Body of pancreas (tissue), 4 donors: ENCODE data around the gene COL4A2. TPM values are rescaled to one million over a fixed set of nuclear protein-coding genes. Genes with fewer than 3 reads are reported as not detected.

Experiments used
- ATAC-seq: fragments of 150-250 bp; one replicate; pipeline ENCODE4 v1.9.1; 2016
- DNase-seq, 4 donors: peaks; one replicate each; pipeline ENCODE4 v3.0.0-alpha.2; 2019
- H3K27ac ChIP-seq, 4 donors: fragments of 200-600 bp; sonication (generic); 1 replicate in 3 of 4; 2 replicates in 1 of 4; pipeline versions ENCODE4 v1.5.1 to v1.6.1; 2016 to 2019; ENCODE audit warnings: mild to moderate bottlenecking in 1 of 4, mixed read lengths in 1 of 4, moderate library complexity in 1 of 4
- H3K27me3 ChIP-seq, 2 donors: fragments of 200-600 bp; sonication (generic); one replicate each; pipeline ENCODE4 v1.6.0; 2016; ENCODE audit warnings: mild to moderate bottlenecking in 1 of 2
- H3K36me3 ChIP-seq, 2 donors: fragments of 200-600 bp; sonication (generic); replicated peaks in 1 of 2; 2 replicates each; pipeline ENCODE4 v1.5.1; 2016; ENCODE audit warnings: low read depth in 2 of 2; ENCODE audit not compliant: insufficient read depth in 1 of 2
- H3K4me1 ChIP-seq: fragments of 200-600 bp; sonication (generic); one replicate; pipeline ENCODE4 v1.6.0; 2016
- H3K4me3 ChIP-seq, 2 donors: fragments of 200-600 bp; sonication (generic); 1 replicate in 1 of 2; 2 replicates in 1 of 2; pipeline ENCODE4 v1.5.1; 2016 to 2019
- H3K9me3 ChIP-seq, 3 donors: fragments of 200-600 bp; sonication (generic); 1 replicate in 2 of 3; 2 replicates in 1 of 3; pipeline ENCODE4 v1.5.1; 2016
- CTCF ChIP-seq, 7 experiments: fragments of 450-650 bp in 4 of 7; fragments of 200-600 bp in 3 of 7; sonication (generic) in 3 of 7; IDR thresholded peaks; one replicate each; pipeline ENCODE4 v1.5.1; 2016 to 2019; ENCODE audit warnings: antibody characterized with exemption in 7 of 7
- POLR2A ChIP-seq, 3 donors: fragments of 450-650 bp; IDR thresholded peaks; one replicate each; pipeline ENCODE4 v1.6.1; 2016; ENCODE audit warnings: antibody characterized with exemption in 3 of 3, mild to moderate bottlenecking in 2 of 3
- WGBS, 2 donors: methylation state at CpG; one replicate each; pipeline ENCODE4 v1.1.5; 2017; 5-methylcytosine and 5-hydroxymethylcytosine counted together
- intact Hi-C: fragments of 100-400 bp; cut with DNase I; formaldehyde crosslinking; loops from one replicate; pipeline ENCODE4 v1.15.1; 2023
- total RNA-seq, 2 donors: library from RNA; depleted of rRNA; stranded (reverse); fragments of >200 nt; gene quantifications; one replicate each; pipeline ENCODE4 v1.1.0, GENCODE V29; 2016

The COL4A2 gene
- total RNA-seq, 2 donors from 2014 or later: 69.3 to 230 TPM

- Histone ChIP-seq H3K27me3 (no peaks in the 10 kb centered on the region), H3K4me3 (no peak overlapping the region), H3K4me1 (no peaks in the 10 kb centered on the region), H3K9me3 (no peaks in the 10 kb centered on the region), H3K36me3 (no peaks in the 10 kb centered on the region), H3K27ac (no peak overlapping the region)
- DNase-seq (no peak), ATAC-seq (no peak)
- TF ChIP-seq POLR2A (IDR thresholded peaks at IDR 0.05) (no peak), CTCF (IDR thresholded peaks at IDR 0.05) (no peak)
- WGBS, 2 donors: 86 to 89% methylated on average over 15 to 16 of the region's 16 CpGs
- intact Hi-C loops: no loop called here
These were observed 131.7 kb downstream of the COL4A2 start for GRCh38 chr13:110438776-110439175.

- ATAC-seq (no peak), DNase-seq (no peak)
- no peaks in the 10 kb centered on the region for H3K9me3 ChIP-seq
- intact Hi-C loops: no loop called here
- 87 to 89% methylated on average over 17 of the region's 17 CpGs for WGBS, 2 donors
- no peaks in the 10 kb centered on the region for H3K27me3 ChIP-seq
- no peaks in the 10 kb centered on the region for H3K4me1 ChIP-seq
- TF ChIP-seq CTCF (IDR thresholded peaks at IDR 0.05) (no peak), POLR2A (IDR thresholded peaks at IDR 0.05) (no peak)
- H3K27ac ChIP-seq: no peak overlapping the region
- no peaks in the 10 kb centered on the region for H3K36me3 ChIP-seq
- no peak overlapping the region for H3K4me3 ChIP-seq
These were observed 134.1 kb downstream of the COL4A2 start for GRCh38 chr13:110440946-110441731.

GRCh38 chr13:110442930-110443621 is 136.0 kb downstream of the COL4A2 start:
- TF ChIP-seq CTCF (IDR thresholded peaks at IDR 0.05) (no peak), POLR2A (IDR thresholded peaks at IDR 0.05) (no peak)
- DNase-seq (no peak), ATAC-seq (no peak)
- Histone ChIP-seq H3K27me3 (no peaks in the 10 kb centered on the region), H3K4me3 (no peak overlapping the region), H3K36me3 (no peaks in the 10 kb centered on the region), H3K27ac (no peak overlapping the region), H3K4me1 (peaks cover 6% of the 10 kb centered on the region), H3K9me3 (no peaks in the 10 kb centered on the region)
- intact Hi-C loops: no loop called here
- 59 to 63% methylated on average over 10 of the region's 10 CpGs for WGBS, 2 donors

GRCh38 chr13:110443622-110444225 is 136.6 kb downstream of the COL4A2 start:
- TF ChIP-seq CTCF (IDR thresholded peaks at IDR 0.05) (no peak), POLR2A (IDR thresholded peaks at IDR 0.05) (no peak)
- ATAC-seq (no peak), DNase-seq (no peak)
- Histone ChIP-seq H3K27ac (no peak overlapping the region), H3K27me3 (no peaks in the 10 kb centered on the region), H3K4me1 (peaks cover 6% of the 10 kb centered on the region), H3K36me3 (no peaks in the 10 kb centered on the region), H3K9me3 (no peaks in the 10 kb centered on the region), H3K4me3 (no peak overlapping the region)
- intact Hi-C loops: no loop called here
- 82% methylated on average over 10 to 12 of the region's 12 CpGs for WGBS, 2 donors
